Immature natural killer cell (primary cell): ENCODE results near the gene C11orf91. TPM values are rescaled to one million over a fixed set of nuclear protein-coding genes. Genes with fewer than 3 reads are reported as not detected.

ENCODE experiments used
- DNase-seq, 3 donors: peaks; one replicate each; pipeline ENCODE4 v3.0.0; 2022; ENCODE audit warnings: mixed read lengths in 1 of 3
- H3K27ac Mint-ChIP-seq, 6 donors: one replicate each; pipeline ENCODE4 v1.8.0; 2020; ENCODE audit warnings: mixed read lengths in 6 of 6, mild to moderate bottlenecking in 5 of 6, inconsistent platforms in 4 of 6, moderate library complexity in 3 of 6
- H3K27me3 Mint-ChIP-seq, 3 donors: one replicate each; pipeline ENCODE4 v1.8.0; 2020 to 2021; ENCODE audit warnings: low read depth in 3 of 3, mild to moderate bottlenecking in 3 of 3, mixed read lengths in 3 of 3, moderate library complexity in 3 of 3, inconsistent platforms in 1 of 3
- H3K36me3 Mint-ChIP-seq, 3 donors: one replicate each; pipeline ENCODE4 v1.8.0; 2020; ENCODE audit warnings: mixed read lengths in 3 of 3, inconsistent platforms in 2 of 3, mild to moderate bottlenecking in 2 of 3
- H3K4me1 Mint-ChIP-seq, 2 donors: one replicate each; pipeline ENCODE4 v1.8.0; 2020; ENCODE audit warnings: inconsistent platforms in 2 of 2, mild to moderate bottlenecking in 2 of 2, mixed read lengths in 2 of 2, moderate library complexity in 1 of 2
- H3K4me3 Mint-ChIP-seq, 5 donors: one replicate each; pipeline ENCODE4 v1.8.0; 2020; ENCODE audit warnings: mild to moderate bottlenecking in 5 of 5, mixed read lengths in 5 of 5, inconsistent platforms in 3 of 5, moderate library complexity in 3 of 5
- H3K9me3 Mint-ChIP-seq, 6 donors: one replicate each; pipeline ENCODE4 v1.8.0; 2020; ENCODE audit warnings: mild to moderate bottlenecking in 6 of 6, mixed read lengths in 6 of 6, inconsistent platforms in 4 of 6, moderate library complexity in 3 of 6
- polyA plus RNA-seq, 3 donors: library from polyadenylated mRNA; unstranded; fragments of 300-500 nt; fragmentation: Illumina TruSeq; gene quantifications; one replicate each; pipeline ENCODE4 v1.2.3, GENCODE V29; 2021

Gene C11orf91
- not detected for polyA plus RNA-seq

- H3K9me3 Mint-ChIP-seq: peaks cover 0 to 3% (median 0%) of the 10 kb centered on the region in 6 donors
- H3K27ac Mint-ChIP-seq: peak within 1 kb of the TSS; percentile 2 to 80 (median 50)
- H3K36me3 Mint-ChIP-seq: no peaks in the 10 kb centered on the region
- H3K4me1 Mint-ChIP-seq: peaks cover 9 to 12% of the 10 kb centered on the region in 2 donors
- peak; percentile 93 to 95 (median 95) for DNase-seq
- H3K27me3 Mint-ChIP-seq: peaks cover 9 to 16% (median 11%) of the 10 kb centered on the region in 3 donors
- peak within 1 kb of the TSS; percentile 86 to 92 (median 91) for H3K4me3 Mint-ChIP-seq
These were observed at the start of gene C11orf91 for GRCh38 chr11:33700502-33701271. TSS of gene C11orf91 (minus strand) at chr11:33700826. CDS start at chr11:33700740, 86 bp downstream.

GRCh38 chr11:33747979-33748378 lies 47.4 kb upstream of the C11orf91 start:
- Mint-ChIP-seq H3K4me1 (no peaks in the 10 kb centered on the region), H3K4me3 (no peak overlapping the region), H3K27ac (no peak overlapping the region), H3K27me3 (peaks cover 0 to 1% (median 0%) of the 10 kb centered on the region in 3 donors), H3K9me3 (no peaks in the 10 kb centered on the region), H3K36me3 (peaks cover 22 to 51% (median 27%) of the 10 kb centered on the region in 3 donors)
- no peak for DNase-seq

GRCh38 chr11:33743291-33743690 lies 42.7 kb upstream of the C11orf91 start:
- Mint-ChIP-seq H3K27ac (no peak overlapping the region), H3K4me1 (no peaks in the 10 kb centered on the region), H3K4me3 (no peak overlapping the region), H3K27me3 (peaks cover 0 to 1% (median 0%) of the 10 kb centered on the region in 3 donors), H3K9me3 (no peaks in the 10 kb centered on the region), H3K36me3 (peaks cover 12 to 34% (median 24%) of the 10 kb centered on the region in 3 donors)
- no peak for DNase-seq

- DNase-seq: peak in 2 of 3 donors; percentile 15 to 27
These were observed 41.7 kb upstream of the C11orf91 start for GRCh38 chr11:33742249-33742851.

GRCh38 chr11:33741806-33742205 lies 41.2 kb upstream of the C11orf91 start:
- no peak for DNase-seq
- Mint-ChIP-seq H3K27ac (peak overlapping the region in 1 of 6 donors; percentile 29), H3K4me3 (no peak overlapping the region), H3K36me3 (peaks cover 6 to 24% (median 19%) of the 10 kb centered on the region in 3 donors), H3K27me3 (peaks cover 0 to 1% (median 0%) of the 10 kb centered on the region in 3 donors), H3K9me3 (no peaks in the 10 kb centered on the region), H3K4me1 (peaks cover 3 to 4% of the 10 kb centered on the region in 2 donors)

More at GRCh38 chr11:33742249-33742851, 41.7 kb upstream of the C11orf91 start:
- Mint-ChIP-seq H3K4me1 (no peaks in the 10 kb centered on the region), H3K36me3 (peaks cover 7 to 27% (median 24%) of the 10 kb centered on the region in 3 donors), H3K9me3 (no peaks in the 10 kb centered on the region), H3K4me3 (no peak overlapping the region), H3K27me3 (peaks cover 0 to 1% (median 0%) of the 10 kb centered on the region in 3 donors), H3K27ac (peak overlapping the region in 1 of 6 donors; percentile 29)

GRCh38 chr11:33737362-33737821 lies 36.8 kb upstream of the C11orf91 start:
- no peak for DNase-seq
- peak overlapping the region; percentile 22 to 97 (median 93) for H3K4me3 Mint-ChIP-seq
- peaks cover 2 to 12% (median 3%) of the 10 kb centered on the region in 3 donors for H3K27me3 Mint-ChIP-seq
- H3K9me3 Mint-ChIP-seq: no peaks in the 10 kb centered on the region
- peaks cover 23 to 28% of the 10 kb centered on the region in 2 donors for H3K4me1 Mint-ChIP-seq
- H3K27ac Mint-ChIP-seq: peak overlapping the region; percentile 16 to 88 (median 62)
- no peaks in the 10 kb centered on the region for H3K36me3 Mint-ChIP-seq

- Mint-ChIP-seq H3K4me1 (peaks cover 25 to 35% of the 10 kb centered on the region in 2 donors), H3K27ac (peak within 1 kb of the TSS; percentile 45 to 90 (median 76)), H3K9me3 (no peaks in the 10 kb centered on the region), H3K4me3 (peak within 1 kb of the TSS; percentile 89 to 97 (median 93)), H3K27me3 (peaks cover 2 to 12% (median 3%) of the 10 kb centered on the region in 3 donors), H3K36me3 (no peaks in the 10 kb centered on the region)
- peak; percentile 74 to 77 (median 75) for DNase-seq
These were observed 35.7 kb upstream of the C11orf91 start, which contains the start of gene CD59 for GRCh38 chr11:33736148-33736812. TSS of gene CD59 (minus strand) at chr11:33736423. CDS start at chr11:33722445, 13,978 bp downstream.

GRCh38 chr11:33735271-33736147 lies 34.9 kb upstream of the C11orf91 start:
- Mint-ChIP-seq H3K4me3 (peak overlapping the region; percentile 89 to 97 (median 93)), H3K9me3 (no peaks in the 10 kb centered on the region)
- DNase-seq: peak; percentile 69 to 71 (median 70)

GRCh38 chr11:33734441-33735270 lies 34.0 kb upstream of the C11orf91 start:
- peak overlapping the region; percentile 89 to 97 (median 93) for H3K4me3 Mint-ChIP-seq
- DNase-seq: no peak
- peaks cover 25 to 35% of the 10 kb centered on the region in 2 donors for H3K4me1 Mint-ChIP-seq
- no peaks in the 10 kb centered on the region for H3K9me3 Mint-ChIP-seq
- H3K36me3 Mint-ChIP-seq: no peaks in the 10 kb centered on the region
- H3K27me3 Mint-ChIP-seq: peaks cover 2 to 12% (median 3%) of the 10 kb centered on the region in 3 donors
- peak overlapping the region; percentile 36 to 90 (median 64) for H3K27ac Mint-ChIP-seq

More at GRCh38 chr11:33735271-33736147, 34.9 kb upstream of the C11orf91 start:
- Mint-ChIP-seq H3K36me3 (no peaks in the 10 kb centered on the region), H3K27me3 (peaks cover 2 to 12% (median 3%) of the 10 kb centered on the region in 3 donors), H3K4me1 (peaks cover 25 to 35% of the 10 kb centered on the region in 2 donors), H3K27ac (peak overlapping the region; percentile 36 to 90 (median 76))

GRCh38 chr11:33733980-33734379 lies 33.4 kb upstream of the C11orf91 start:
- H3K9me3 Mint-ChIP-seq: no peaks in the 10 kb centered on the region
- peaks cover 2 to 12% (median 3%) of the 10 kb centered on the region in 3 donors for H3K27me3 Mint-ChIP-seq
- H3K36me3 Mint-ChIP-seq: no peaks in the 10 kb centered on the region
- no peak for DNase-seq
- peaks cover 25 to 35% of the 10 kb centered on the region in 2 donors for H3K4me1 Mint-ChIP-seq
- no peak overlapping the region for H3K27ac Mint-ChIP-seq
- peak overlapping the region in 4 of 5 donors; percentile 8 to 93 (median 49) for H3K4me3 Mint-ChIP-seq

- Mint-ChIP-seq H3K4me3 (no peak overlapping the region), H3K9me3 (no peaks in the 10 kb centered on the region), H3K4me1 (peaks cover 22 to 34% of the 10 kb centered on the region in 2 donors), H3K27me3 (peaks cover 2 to 12% (median 3%) of the 10 kb centered on the region in 3 donors), H3K27ac (no peak overlapping the region), H3K36me3 (no peaks in the 10 kb centered on the region)
- no peak for DNase-seq
These were observed 31.3 kb upstream of the C11orf91 start for GRCh38 chr11:33731723-33732531.
